Activated CD8-positive, alpha-beta memory T cell treated with anti-CD3 and anti-CD28 coated beads, Interleukin-2, amount 50 U/mL, for 48 hours (primary cell): Measurements from ENCODE around the gene IQGAP3.

Source experiments
- DNase-seq: peaks from one replicate; pipeline ENCODE4 v3.0.0-alpha.2; 2020

IQGAP3 gene

GRCh38 chr1:156479093-156480015, 93.0 kb downstream of the IQGAP3 start:
- no peak for DNase-seq

GRCh38 chr1:156478250-156478627, 94.1 kb downstream of the IQGAP3 start:
- no peak for DNase-seq

- no peak for DNase-seq
Measured at GRCh38 chr1:156477526-156478249, 94.7 kb downstream of the IQGAP3 start.

GRCh38 chr1:156476501-156477298, 95.7 kb downstream of the IQGAP3 start:
- peak; percentile 75 for DNase-seq

- DNase-seq: no peak
Measured at GRCh38 chr1:156475568-156476500, 96.5 kb downstream of the IQGAP3 start.
